Heart left ventricle (tissue), 16 donors: Measurements from ENCODE around the gene ANKRD13C. TPM values are rescaled to one million over a fixed set of nuclear protein-coding genes. Genes with fewer than 3 reads are reported as not detected.

ENCODE experiments used
- ATAC-seq, 4 donors: fragments of 200-7000 bp; cut with Tn5 transposase; one replicate each; pipeline ENCODE4 v1.9.1; 2020 to 2022; ENCODE audit warnings: moderate library complexity in 4 of 4, mild to moderate bottlenecking in 3 of 4, moderate number of reproducible peaks in 1 of 4
- DNase-seq, 5 donors: peaks; one replicate each; pipeline ENCODE4 v3.0.0-alpha.2; 2020
- H3K27ac ChIP-seq, 12 donors: fragments of 200-600 bp; sonication (generic) in 4 of 12; one replicate each; pipeline versions ENCODE4 v1.5.0 to v1.8.0; 2016 to 2022; ENCODE audit warnings: mild to moderate bottlenecking in 2 of 12
- H3K27me3 ChIP-seq, 9 donors: fragments of 200-600 bp; sonication (generic) in 2 of 9; one replicate each; pipeline versions ENCODE4 v1.5.1 to v1.8.0; 2016 to 2022; ENCODE audit warnings: mild to moderate bottlenecking in 3 of 9
- H3K36me3 ChIP-seq, 9 donors: fragments of 200-600 bp; sonication (generic) in 2 of 9; one replicate each; pipeline versions ENCODE4 v1.5.0 to v1.8.0; 2018 to 2022; ENCODE audit warnings: mild to moderate bottlenecking in 2 of 9
- H3K4me1 ChIP-seq, 12 donors: fragments of 200-600 bp; sonication (generic) in 4 of 12; one replicate each; pipeline versions ENCODE4 v1.5.0 to v1.8.0; 2016 to 2022; ENCODE audit warnings: mild to moderate bottlenecking in 3 of 12
- H3K4me3 ChIP-seq, 12 donors: fragments of 200-600 bp; sonication (generic) in 4 of 12; one replicate each; pipeline versions ENCODE4 v1.5.0 to v1.8.0; 2017 to 2022; ENCODE audit warnings: mild to moderate bottlenecking in 9 of 12, moderate library complexity in 4 of 12
- H3K9me3 ChIP-seq, 12 donors: fragments of 200-600 bp; sonication (generic) in 4 of 12; one replicate each; pipeline versions ENCODE4 v1.5.0 to v1.8.0; 2016 to 2022; ENCODE audit warnings: mild to moderate bottlenecking in 1 of 12
- CTCF ChIP-seq, 12 donors: fragments of 200-600 bp; sonication (generic) in 4 of 12; IDR thresholded peaks; one replicate each; pipeline versions ENCODE4 v1.5.0 to v1.8.0; 2018 to 2022; ENCODE audit warnings: antibody characterized with exemption in 12 of 12, mild to moderate bottlenecking in 5 of 12
- POLR2A ChIP-seq, 2 donors: fragments of 450-650 bp; IDR thresholded peaks; one replicate each; pipeline ENCODE4 v1.6.1; 2017; ENCODE audit warnings: antibody characterized with exemption in 2 of 2, mild to moderate bottlenecking in 2 of 2, moderate library complexity in 2 of 2
- WGBS, 4 donors: extraction: QIAGEN DNeasy Blood & Tissue Kit in 2 of 4; methylation state at CpG; one replicate each; pipeline versions ENCODE4 v1.1.5 to v1.1.7; 2013 to 2018; 5-methylcytosine and 5-hydroxymethylcytosine counted together
- intact Hi-C, 10 donors: fragments of 100-400 bp; cut with DNase I; formaldehyde crosslinking; loops; one replicate each; pipeline versions ENCODE4 v1.11.1 to v1.14.2; 2022
- polyA plus RNA-seq, 2 donors: library from polyadenylated mRNA; stranded (reverse); fragments of 200-250 nt; gene quantifications; one replicate each; pipeline ENCODE4 v1.2.3, GENCODE V29; 2013
- total RNA-seq, 9 donors: library from RNA; depleted of rRNA in 2 of 9; stranded (reverse); fragments of >200 nt in 2 of 9; fragmentation: NEBNext Ultra II Directional in 3 of 9; extraction: Animal tissue kit (Norgen Biotek cat#: 25700) in 3 of 9; gene quantifications; one replicate each; pipeline versions ENCODE4 v1.1.0 to v1.2.4, GENCODE V29; 2016 to 2023
- donor health status: ischemic (EF 13 %, LVEDD 7.1; RV severe dilation, severe dysfunction).
- donor health status: healthy with polysubstance abuse.
- donor health status: DM: no; HTN: yes; CAD: no.
- donor health status: DM: no; HTN: no; CAD: no.
- donor health status: ischemic (EF 25% LVEDD 6.9; RV normal size, moderate dysfunction).
- donor health status: ischemic (EF 25% LVEDD 5.7; RV mildly dilated, moderate dysfunction).
- donor health status: healthy.
- donor health status: DM: yes; HTN: yes; CAD: no.
- donor health status: ischemic (EF 35%, LVEDD 5.7; RV mildly dilated, moderate dysfunction).
- donor health status: nonischemic (EF 11% LVEDD 7.7; RV severe dilation, severe dysfunction).
- donor health status: DM: yes; HTN: yes; CAD: no.
- donor health status: PGD.
- donor health status: ischemic (EF 29% LVEDD 5.4; RV normal size, mild dysfunction).
- donor health status: nonischemic (EF 23%, LVEDD 6.1; RV moderate dilation, normal function).

Gene ANKRD13C
- total and polyA plus RNA-seq, 11 donors: 4.0 to 14.8 (median 10.5) TPM

GRCh38 chr1:70264839-70265238, 89.7 kb downstream of the ANKRD13C start:
- H3K27ac ChIP-seq: peak overlapping the region in 9 of 12 donors; percentile 0 to 72 (median 56)
- no peak overlapping the region for H3K4me3 ChIP-seq
- ATAC-seq: peak; percentile 78 to 91 (median 88)
- peaks cover 0 to 66% (median 35%) of the 10 kb centered on the region in 9 donors for H3K36me3 ChIP-seq
- DNase-seq: peak in 2 of 5 donors; percentile 19 to 40
- peaks cover 0 to 14% (median 0%) of the 10 kb centered on the region in 12 donors for H3K9me3 ChIP-seq
- H3K27me3 ChIP-seq: no peaks in the 10 kb centered on the region
- intact Hi-C loops: loop anchor here in 1 of 10 donors (10.0 kb wide), 1 partner anchor 150 kb away; the partner anchor contains the start of gene CTH
- 28 to 38% (median 33%) methylated on average over 7 of the region's 7 CpGs for WGBS, 4 donors
- TF ChIP-seq CTCF (IDR thresholded peaks at IDR 0.05) (no peak), POLR2A (IDR thresholded peaks at IDR 0.05) (no peak)
- peaks cover 0 to 14% (median 7%) of the 10 kb centered on the region in 12 donors for H3K4me1 ChIP-seq

GRCh38 chr1:70256664-70257063, 97.9 kb downstream of the ANKRD13C start:
- H3K4me1 ChIP-seq: peaks cover 0 to 7% (median 0%) of the 10 kb centered on the region in 12 donors
- WGBS, 4 donors: 54 to 69% (median 68%) methylated on average over 1 of the region's 1 CpG
- intact Hi-C loops: no loop called here
- TF ChIP-seq POLR2A (IDR thresholded peaks at IDR 0.05) (no peak), CTCF (IDR thresholded peaks at IDR 0.05) (no peak)
- peaks cover 0 to 45% (median 27%) of the 10 kb centered on the region in 9 donors for H3K36me3 ChIP-seq
- H3K27me3 ChIP-seq: no peaks in the 10 kb centered on the region
- H3K27ac ChIP-seq: peak overlapping the region in 3 of 12 donors; percentile 17 to 47 (median 18)
- H3K9me3 ChIP-seq: no peaks in the 10 kb centered on the region
- DNase-seq (no peak), ATAC-seq (peak; percentile 47 to 79 (median 74))
- H3K4me3 ChIP-seq: no peak overlapping the region

- 70 to 75% (median 73%) methylated on average over 4 of the region's 4 CpGs for WGBS, 4 donors
- DNase-seq (no peak), ATAC-seq (no peak)
- no peaks in the 10 kb centered on the region for H3K9me3 ChIP-seq
- peaks cover 0 to 100% (median 97%) of the 10 kb centered on the region in 9 donors for H3K36me3 ChIP-seq
- peak overlapping the region in 1 of 12 donors; percentile 14 for H3K27ac ChIP-seq
- intact Hi-C loops: no loop called here
- peaks cover 0 to 9% (median 0%) of the 10 kb centered on the region in 12 donors for H3K4me1 ChIP-seq
- no peak for TF ChIP-seq POLR2A (IDR thresholded peaks at IDR 0.05)
- TF ChIP-seq CTCF (IDR thresholded peaks at IDR 0.05): no peak
- no peaks in the 10 kb centered on the region for H3K27me3 ChIP-seq
- no peak overlapping the region for H3K4me3 ChIP-seq
Measured at GRCh38 chr1:70248729-70249128, 105.8 kb downstream of the ANKRD13C start.

- peaks cover 0 to 9% (median 0%) of the 10 kb centered on the region in 12 donors for H3K4me1 ChIP-seq
- intact Hi-C loops: no loop called here
- H3K27me3 ChIP-seq: no peaks in the 10 kb centered on the region
- TF ChIP-seq POLR2A (IDR thresholded peaks at IDR 0.05) (no peak), CTCF (IDR thresholded peaks at IDR 0.05) (no peak)
- ATAC-seq (no peak), DNase-seq (no peak)
- peaks cover 0 to 100% (median 100%) of the 10 kb centered on the region in 9 donors for H3K36me3 ChIP-seq
- no peak overlapping the region for H3K4me3 ChIP-seq
- H3K9me3 ChIP-seq: no peaks in the 10 kb centered on the region
- no peak overlapping the region for H3K27ac ChIP-seq
Measured at GRCh38 chr1:70247768-70248167, 106.8 kb downstream of the ANKRD13C start.
